Superior temporal gyrus (tissue), 1 donor: ENCODE measurements around the gene ZP1.

Experiments used
- DNase-seq: peaks from one replicate; pipeline ENCODE4 v3.0.0-alpha.2; 2016; ENCODE audit errors: extremely low spot score

The ZP1 gene

GRCh38 chr11:60924110-60924905 lies 57.0 kb downstream of the ZP1 start, which contains the start of gene TMEM132A:
Gene TMEM132A (plus strand): TSS chr11:60924460. CDS start chr11:60924634, 174 bp downstream.
- peak; percentile 76 for DNase-seq
